HEK293T (cell line): ENCODE data around the gene TRHDE.

Source experiments
- BHLHE40 ChIP-seq: fragments of 450-650 bp; IDR thresholded peaks from 2 replicates; pipeline ENCODE4 v1.6.1; 2016; ENCODE audit warnings: mild to moderate bottlenecking, moderate library complexity, borderline replicate concordance
- CTBP1 ChIP-seq: fragments of 450-650 bp; IDR thresholded peaks from 2 replicates; pipeline ENCODE4 v1.6.1; 2016; ENCODE audit warnings: borderline replicate concordance
- ELF4 ChIP-seq: fragments of 450-650 bp; IDR thresholded peaks from 2 replicates; pipeline ENCODE4 v1.6.1; 2017; ENCODE audit warnings: antibody characterized with exemption
- FOXA1 ChIP-seq: fragments of 450-650 bp; IDR thresholded peaks from 2 replicates; pipeline ENCODE4 v1.6.1; 2016; ENCODE audit warnings: mild to moderate bottlenecking
- FOXK2 ChIP-seq: fragments of 450-650 bp; IDR thresholded peaks from 2 replicates; pipeline ENCODE4 v1.6.1; 2016; ENCODE audit warnings: mild to moderate bottlenecking
- HDGF ChIP-seq: fragments of 450-650 bp; IDR thresholded peaks from 2 replicates; pipeline ENCODE4 v1.6.1; 2017; ENCODE audit warnings: antibody characterized with exemption, borderline replicate concordance
- L3MBTL2 ChIP-seq: fragments of 450-650 bp; conservative IDR thresholded peaks from 2 replicates; pipeline ENCODE4 v1.6.1; 2016; ENCODE audit warnings: mild to moderate bottlenecking
- NFRKB ChIP-seq: fragments of 450-650 bp; IDR thresholded peaks from 2 replicates; pipeline ENCODE4 v1.6.1; 2016; ENCODE audit warnings: mild to moderate bottlenecking, moderate library complexity
- SP1 ChIP-seq: fragments of 450-650 bp; IDR thresholded peaks from 2 replicates; pipeline ENCODE4 v1.6.1; 2017
- SUZ12 ChIP-seq: fragments of 450-650 bp; IDR thresholded peaks from 2 replicates; pipeline ENCODE4 v1.6.1; 2016; ENCODE audit warnings: mild to moderate bottlenecking
- TARDBP ChIP-seq: fragments of 450-650 bp; IDR thresholded peaks from 2 replicates; pipeline ENCODE4 v1.6.1; 2016
- TF ChIP-seq, protein P1 (sequence below): fragments of 450-650 bp; IDR thresholded peaks from 2 replicates; pipeline ENCODE4 v1.6.1; 2016

DNA sequence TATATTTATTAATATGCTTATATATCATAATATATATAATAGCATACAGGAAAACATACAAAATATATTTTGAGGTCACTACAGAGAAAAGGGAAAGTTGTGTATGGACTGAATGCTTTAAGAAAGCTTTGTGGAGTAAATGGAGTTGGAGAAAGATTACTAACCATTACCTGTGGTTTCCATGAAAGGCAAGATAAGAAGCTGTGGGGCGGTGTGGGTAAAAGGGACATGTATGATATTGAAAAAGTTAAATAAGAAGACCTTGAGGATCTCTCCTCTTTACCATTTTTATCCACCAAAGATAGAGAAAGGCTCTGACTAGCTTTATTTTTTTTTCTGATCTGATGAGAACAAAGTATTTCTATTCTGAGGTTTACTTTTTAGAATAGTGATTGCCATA, 404.4 kb downstream of the TRHDE start:
- TF ChIP-seq BHLHE40, result no peak
- TF ChIP-seq FOXK2, result no peak
- no peak for TF ChIP-seq HDGF
- no peak for TF ChIP-seq SP1
- no peak for TF ChIP-seq NFRKB
- TF ChIP-seq CTBP1, result no peak
- no peak for TF ChIP-seq SUZ12
- TF ChIP-seq FOXA1, result no peak
- TF ChIP-seq ELF4, result no peak
- no peak for TF ChIP-seq L3MBTL2
- no peak for TF ChIP-seq TARDBP
- TF ChIP-seq, protein P1, sequence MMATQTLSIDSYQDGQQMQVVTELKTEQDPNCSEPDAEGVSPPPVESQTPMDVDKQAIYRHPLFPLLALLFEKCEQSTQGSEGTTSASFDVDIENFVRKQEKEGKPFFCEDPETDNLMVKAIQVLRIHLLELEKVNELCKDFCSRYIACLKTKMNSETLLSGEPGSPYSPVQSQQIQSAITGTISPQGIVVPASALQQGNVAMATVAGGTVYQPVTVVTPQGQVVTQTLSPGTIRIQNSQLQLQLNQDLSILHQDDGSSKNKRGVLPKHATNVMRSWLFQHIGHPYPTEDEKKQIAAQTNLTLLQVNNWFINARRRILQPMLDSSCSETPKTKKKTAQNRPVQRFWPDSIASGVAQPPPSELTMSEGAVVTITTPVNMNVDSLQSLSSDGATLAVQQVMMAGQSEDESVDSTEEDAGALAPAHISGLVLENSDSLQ, result no peak
